Ascending aorta (tissue), 2 donors: ENCODE results near the gene SPATA17. TPM values are rescaled to one million over a fixed set of nuclear protein-coding genes. Genes with fewer than 3 reads are reported as not detected.

Experiments used
- DNase-seq, 2 donors: peaks; one replicate each; pipeline ENCODE4 v3.0.0-alpha.2; 2019; ENCODE audit warnings: low spot score in 2 of 2
- H3K27ac ChIP-seq, 2 donors: fragments of 200-600 bp; sonication (generic); one replicate each; pipeline ENCODE4 v1.5.1; 2016 to 2017; ENCODE audit warnings: mild to moderate bottlenecking in 1 of 2
- H3K27me3 ChIP-seq: fragments of 200-600 bp; sonication (generic); one replicate; pipeline ENCODE4 v1.5.1; 2017
- H3K36me3 ChIP-seq, 2 donors: fragments of 200-600 bp; sonication (generic); one replicate each; pipeline ENCODE4 v1.5.1; 2016
- H3K4me1 ChIP-seq, 2 donors: fragments of 200-600 bp; sonication (generic); one replicate each; pipeline ENCODE4 v1.5.1; 2016 to 2017; ENCODE audit warnings: mild to moderate bottlenecking in 1 of 2
- H3K4me3 ChIP-seq, 2 donors: fragments of 200-600 bp; sonication (generic); one replicate each; pipeline ENCODE4 v1.5.1; 2016 to 2017; ENCODE audit warnings: mild to moderate bottlenecking in 1 of 2
- H3K9me3 ChIP-seq, 2 donors: fragments of 200-600 bp; sonication (generic); one replicate each; pipeline ENCODE4 v1.5.1; 2016
- intact Hi-C: fragments of 100-400 bp; cut with DNase I; formaldehyde crosslinking; loops from one replicate; pipeline ENCODE4 v1.15.1; 2023
- total RNA-seq: library from RNA; depleted of rRNA; stranded (reverse); fragments of >200 nt; gene quantifications from one replicate; pipeline ENCODE4 v1.1.0, GENCODE V29; 2016
- TF ChIP-seq, protein P1 (sequence below), 3 experiments: fragments of 200-600 bp in 2 of 3; fragments of 450-650 bp in 1 of 3; sonication (generic) in 2 of 3; IDR thresholded peaks; one replicate each; pipeline ENCODE4 v1.5.1; 2016 to 2019; ENCODE audit warnings: antibody characterized with exemption in 3 of 3, mild to moderate bottlenecking in 1 of 3, moderate library complexity in 1 of 3

The SPATA17 gene
- total RNA-seq, 1 donor from 2014 or later: not detected

DNA sequence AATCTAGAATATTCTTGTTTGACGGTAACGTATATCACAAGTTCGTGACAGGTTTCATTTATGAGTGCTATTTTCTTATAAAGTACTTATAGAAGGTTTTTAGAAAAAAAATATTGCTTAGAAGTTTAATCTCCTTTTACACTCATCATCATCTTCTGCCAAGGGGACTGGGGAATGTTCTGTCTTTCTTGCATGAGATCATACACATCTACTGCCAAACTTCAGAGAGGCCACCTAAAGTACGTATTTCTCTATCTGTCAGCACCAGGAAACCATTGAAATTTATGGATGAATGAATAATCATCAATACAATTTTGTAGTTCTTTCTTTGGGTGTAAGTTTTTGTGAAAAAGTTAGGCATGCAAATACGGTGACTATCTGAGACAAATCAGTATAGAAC lies 245.8 kb downstream of the SPATA17 start:
- no peaks in the 10 kb centered on the region for H3K4me1 ChIP-seq
- TF ChIP-seq, protein P1, sequence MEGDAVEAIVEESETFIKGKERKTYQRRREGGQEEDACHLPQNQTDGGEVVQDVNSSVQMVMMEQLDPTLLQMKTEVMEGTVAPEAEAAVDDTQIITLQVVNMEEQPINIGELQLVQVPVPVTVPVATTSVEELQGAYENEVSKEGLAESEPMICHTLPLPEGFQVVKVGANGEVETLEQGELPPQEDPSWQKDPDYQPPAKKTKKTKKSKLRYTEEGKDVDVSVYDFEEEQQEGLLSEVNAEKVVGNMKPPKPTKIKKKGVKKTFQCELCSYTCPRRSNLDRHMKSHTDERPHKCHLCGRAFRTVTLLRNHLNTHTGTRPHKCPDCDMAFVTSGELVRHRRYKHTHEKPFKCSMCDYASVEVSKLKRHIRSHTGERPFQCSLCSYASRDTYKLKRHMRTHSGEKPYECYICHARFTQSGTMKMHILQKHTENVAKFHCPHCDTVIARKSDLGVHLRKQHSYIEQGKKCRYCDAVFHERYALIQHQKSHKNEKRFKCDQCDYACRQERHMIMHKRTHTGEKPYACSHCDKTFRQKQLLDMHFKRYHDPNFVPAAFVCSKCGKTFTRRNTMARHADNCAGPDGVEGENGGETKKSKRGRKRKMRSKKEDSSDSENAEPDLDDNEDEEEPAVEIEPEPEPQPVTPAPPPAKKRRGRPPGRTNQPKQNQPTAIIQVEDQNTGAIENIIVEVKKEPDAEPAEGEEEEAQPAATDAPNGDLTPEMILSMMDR (IDR thresholded peaks at IDR 0.05): no peak
- H3K4me3 ChIP-seq: no peak overlapping the region
- H3K9me3 ChIP-seq: no peaks in the 10 kb centered on the region
- DNase-seq: no peak
- no peak overlapping the region for H3K27ac ChIP-seq
- intact Hi-C loops: no loop called here
- no peaks in the 10 kb centered on the region for H3K36me3 ChIP-seq
- no peaks in the 10 kb centered on the region for H3K27me3 ChIP-seq

DNA sequence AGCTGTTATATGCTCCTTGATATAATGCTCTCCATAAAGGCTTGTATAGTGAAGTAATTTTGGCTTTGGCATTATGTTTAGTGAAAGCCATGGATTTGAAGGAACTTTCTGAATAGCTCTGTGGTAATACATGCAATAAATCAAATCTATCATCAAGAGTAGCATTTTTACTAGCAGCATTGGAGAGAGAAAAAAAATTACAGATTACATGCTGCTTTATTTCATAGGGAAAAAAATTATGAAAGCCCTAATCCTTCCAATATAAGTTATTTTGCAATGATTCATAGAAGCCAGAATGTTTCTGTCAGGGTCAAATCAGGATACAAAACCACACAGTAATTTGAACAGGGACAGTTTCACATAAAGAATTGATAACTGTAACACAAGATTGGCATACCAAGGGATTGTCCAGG lies 250.0 kb downstream of the SPATA17 start:
- TF ChIP-seq, protein P1 (IDR thresholded peaks at IDR 0.05): no peak
- no peak for DNase-seq
- intact Hi-C loops: no loop called here
- Histone ChIP-seq H3K4me3 (no peak overlapping the region), H3K27me3 (no peaks in the 10 kb centered on the region), H3K9me3 (no peaks in the 10 kb centered on the region), H3K27ac (no peak overlapping the region), H3K36me3 (no peaks in the 10 kb centered on the region), H3K4me1 (no peaks in the 10 kb centered on the region)

DNA sequence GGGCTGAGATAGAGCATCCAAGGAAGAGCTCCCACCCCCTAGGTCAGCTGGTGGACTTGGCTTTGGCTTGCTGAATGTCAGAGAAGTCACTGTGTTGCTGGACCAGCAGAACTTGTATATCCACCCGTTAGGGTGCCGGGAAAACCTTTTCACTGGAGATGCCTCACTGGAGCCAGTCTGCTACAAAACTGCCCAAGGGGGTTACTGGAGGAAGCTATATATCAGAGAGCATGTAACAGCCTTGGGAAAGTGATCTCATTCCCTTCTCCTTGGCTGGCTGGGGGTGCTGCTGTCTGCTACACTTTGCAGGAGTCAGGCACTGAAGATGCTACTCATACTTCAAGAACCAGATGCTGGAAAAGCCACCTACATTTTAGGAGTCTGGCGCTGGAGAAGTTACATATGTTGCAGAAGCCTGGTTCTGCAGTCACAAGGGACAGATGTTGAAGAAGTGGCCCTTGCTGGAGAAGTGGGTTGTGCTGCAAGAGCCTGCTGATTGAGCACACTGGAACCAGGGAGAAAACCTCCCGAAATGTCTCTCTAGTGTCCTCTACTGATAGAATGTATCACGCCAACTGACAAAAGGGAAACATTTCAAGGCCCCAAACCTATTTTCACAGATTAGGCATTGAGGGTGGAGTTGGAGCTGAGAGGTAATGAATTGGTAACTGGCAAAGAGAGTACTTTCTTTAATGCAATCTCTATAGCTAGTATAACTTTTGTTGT lies 250.6 kb downstream of the SPATA17 start:
- intact Hi-C loops: no loop called here
- H3K27me3 ChIP-seq: no peaks in the 10 kb centered on the region
- H3K4me3 ChIP-seq: no peak overlapping the region
- H3K36me3 ChIP-seq: no peaks in the 10 kb centered on the region
- TF ChIP-seq, protein P1 (IDR thresholded peaks at IDR 0.05): no peak
- no peak for DNase-seq
- H3K4me1 ChIP-seq: no peaks in the 10 kb centered on the region
- no peaks in the 10 kb centered on the region for H3K9me3 ChIP-seq
- no peak overlapping the region for H3K27ac ChIP-seq

DNA sequence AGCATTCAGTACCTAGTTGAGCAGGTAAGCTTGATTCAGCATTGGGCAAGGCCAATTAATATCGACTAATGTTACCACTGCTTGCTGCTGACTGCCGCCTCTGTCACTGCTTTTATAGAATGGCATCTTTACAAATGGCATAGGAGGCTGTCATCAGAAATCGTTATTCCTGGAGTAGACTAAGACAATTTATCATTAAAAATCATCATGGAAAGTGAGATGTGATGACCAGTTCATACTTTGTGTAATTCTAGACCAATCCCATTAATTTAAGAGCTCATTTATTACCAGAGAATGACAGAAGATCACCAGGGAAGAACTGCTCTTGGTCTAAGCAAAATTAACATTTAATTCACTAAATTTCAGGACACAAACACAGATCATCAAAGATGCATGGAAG lies 254.0 kb downstream of the SPATA17 start:
- Histone ChIP-seq H3K4me3 (no peak overlapping the region), H3K36me3 (no peaks in the 10 kb centered on the region), H3K27ac (no peak overlapping the region), H3K9me3 (no peaks in the 10 kb centered on the region), H3K4me1 (no peaks in the 10 kb centered on the region), H3K27me3 (no peaks in the 10 kb centered on the region)
- DNase-seq: no peak
- intact Hi-C loops: no loop called here
- TF ChIP-seq, protein P1 (IDR thresholded peaks at IDR 0.05): no peak

DNA sequence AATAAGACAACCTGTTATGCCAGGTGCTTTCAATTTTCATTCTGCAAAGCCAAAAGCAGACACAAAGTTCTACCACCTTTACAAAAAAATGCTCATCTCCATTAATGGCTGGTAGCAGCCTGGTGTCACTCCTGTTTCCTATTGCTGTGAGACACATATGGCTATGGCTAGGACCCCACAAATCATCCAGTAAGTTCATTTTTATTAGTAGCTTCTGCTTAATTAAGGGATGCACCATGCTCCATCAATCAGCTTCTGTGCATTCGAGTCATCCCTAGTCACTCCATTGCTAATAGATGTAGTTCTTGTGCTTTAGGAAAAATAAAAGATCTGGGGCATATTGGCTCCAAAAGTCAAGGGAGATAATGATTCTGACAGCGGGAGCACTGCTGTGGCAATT lies 257.2 kb downstream of the SPATA17 start:
- no peak overlapping the region for H3K27ac ChIP-seq
- intact Hi-C loops: no loop called here
- no peaks in the 10 kb centered on the region for H3K4me1 ChIP-seq
- TF ChIP-seq, protein P1 (IDR thresholded peaks at IDR 0.05): no peak
- H3K4me3 ChIP-seq: no peak overlapping the region
- no peaks in the 10 kb centered on the region for H3K27me3 ChIP-seq
- DNase-seq: no peak
- H3K9me3 ChIP-seq: no peaks in the 10 kb centered on the region
- no peaks in the 10 kb centered on the region for H3K36me3 ChIP-seq

DNA sequence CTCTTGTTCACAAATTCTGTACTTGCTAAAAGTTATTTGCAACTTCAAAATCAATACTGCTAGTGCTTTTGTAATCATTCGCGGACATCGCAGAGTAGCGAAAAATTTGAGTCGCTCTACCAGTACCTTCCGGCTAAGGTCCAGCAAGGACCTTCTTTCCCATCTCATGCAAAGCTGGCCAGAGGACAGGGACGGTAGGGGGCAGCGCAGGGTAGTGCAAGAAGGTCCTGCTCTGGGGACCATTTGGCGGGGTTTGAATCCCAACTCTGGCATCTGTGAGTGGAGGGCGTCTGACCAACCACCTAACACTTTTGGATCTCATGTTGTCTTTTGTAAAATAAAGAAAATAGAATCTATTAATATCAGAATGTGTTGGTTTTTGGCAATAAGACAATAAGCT lies 258.3 kb downstream of the SPATA17 start:
- intact Hi-C loops: no loop called here
- DNase-seq: no peak
- Histone ChIP-seq H3K4me3 (no peak overlapping the region), H3K36me3 (no peaks in the 10 kb centered on the region), H3K4me1 (no peaks in the 10 kb centered on the region), H3K27ac (no peak overlapping the region), H3K27me3 (no peaks in the 10 kb centered on the region), H3K9me3 (no peaks in the 10 kb centered on the region)
- TF ChIP-seq, protein P1 (IDR thresholded peaks at IDR 0.05): no peak
